MM.1S (cell line): ENCODE data around the gene NPPB.

Source experiments
- DNase-seq: peaks from one replicate; pipeline ENCODE4 v3.0.0-alpha.2; 2015
- H2AFZ ChIP-seq: fragments of 300-600 bp; sonication (generic); 2 replicates; pipeline ENCODE4 v1.6.0; 2016; ENCODE audit warnings: antibody characterized with exemption, low read length
- H3F3A ChIP-seq: fragments of 300-600 bp; sonication (generic); 2 replicates; pipeline ENCODE4 v1.6.1; 2016; ENCODE audit warnings: mild to moderate bottlenecking, antibody characterized with exemption, low read length, moderate library complexity, mixed read lengths; ENCODE audit not compliant: insufficient read depth
- H3K27ac ChIP-seq: fragments of 300-600 bp; sonication (generic); 2 replicates; pipeline ENCODE4 v1.5.1; 2016; ENCODE audit warnings: mild to moderate bottlenecking, low read length
- H3K27me3 ChIP-seq: fragments of 300-600 bp; sonication (generic); replicated peaks from 2 replicates; pipeline ENCODE4 v1.6.0; 2016; ENCODE audit warnings: low read length; ENCODE audit not compliant: insufficient read depth
- H3K36me3 ChIP-seq: fragments of 300-600 bp; sonication (generic); replicated peaks from 2 replicates; pipeline ENCODE4 v1.6.1; 2016; ENCODE audit warnings: mild to moderate bottlenecking, low read length, mixed read lengths; ENCODE audit not compliant: insufficient read depth
- H3K4me1 ChIP-seq: fragments of 300-600 bp; sonication (generic); 2 replicates; pipeline ENCODE4 v1.6.1; 2016; ENCODE audit warnings: low read length, mixed read lengths
- H3K4me2 ChIP-seq: fragments of 300-600 bp; sonication (generic); 2 replicates; pipeline ENCODE4 v1.6.0; 2016; ENCODE audit warnings: low read depth, low read length
- H3K4me3 ChIP-seq: fragments of 300-600 bp; sonication (generic); 2 replicates; pipeline ENCODE4 v1.5.1; 2016; ENCODE audit warnings: low read length, mixed read lengths
- H3K79me2 ChIP-seq: fragments of 300-600 bp; sonication (generic); 2 replicates; pipeline ENCODE4 v1.6.1; 2016; ENCODE audit warnings: mixed run types, low read length, mixed read lengths
- H3K9ac ChIP-seq: fragments of 300-600 bp; sonication (generic); 2 replicates; pipeline ENCODE4 v1.6.1; 2016; ENCODE audit warnings: low read length, mixed read lengths
- H3K9me2 ChIP-seq: fragments of 300-600 bp; sonication (generic); replicated peaks from 2 replicates; pipeline ENCODE4 v1.6.1; 2016; ENCODE audit warnings: mild to moderate bottlenecking, low read length, mixed read lengths; ENCODE audit not compliant: insufficient read depth
- H3K9me3 ChIP-seq: fragments of 300-600 bp; sonication (generic); replicated peaks from 2 replicates; pipeline ENCODE4 v1.6.1; 2016; ENCODE audit warnings: mild to moderate bottlenecking, low read length, mixed read lengths; ENCODE audit not compliant: insufficient read depth
- H4K20me1 ChIP-seq: fragments of 300-600 bp; sonication (generic); 2 replicates; pipeline ENCODE4 v1.6.1; 2016; ENCODE audit warnings: mild to moderate bottlenecking, low read length, moderate library complexity, mixed read lengths; ENCODE audit not compliant: insufficient read depth
- EZH2 ChIP-seq: fragments of 300-600 bp; sonication (generic); optimal IDR thresholded peaks from 2 replicates; pipeline ENCODE3; 2017; ENCODE audit warnings: low read depth, mild to moderate bottlenecking, antibody characterized with exemption, low read length, mixed read lengths
- EZH2phosphoT487 ChIP-seq: fragments of 300-600 bp; sonication (generic); IDR thresholded peaks from 2 replicates; pipeline ENCODE4 v1.6.1; 2018; ENCODE audit warnings: antibody characterized with exemption, low read length
- TF ChIP-seq, protein P1 (sequence below): fragments of 300-600 bp; sonication (generic); IDR thresholded peaks from 2 replicates; pipeline ENCODE4 v1.5.1; 2016; ENCODE audit warnings: antibody characterized with exemption, low read length, mixed read lengths

NPPB gene

DNA sequence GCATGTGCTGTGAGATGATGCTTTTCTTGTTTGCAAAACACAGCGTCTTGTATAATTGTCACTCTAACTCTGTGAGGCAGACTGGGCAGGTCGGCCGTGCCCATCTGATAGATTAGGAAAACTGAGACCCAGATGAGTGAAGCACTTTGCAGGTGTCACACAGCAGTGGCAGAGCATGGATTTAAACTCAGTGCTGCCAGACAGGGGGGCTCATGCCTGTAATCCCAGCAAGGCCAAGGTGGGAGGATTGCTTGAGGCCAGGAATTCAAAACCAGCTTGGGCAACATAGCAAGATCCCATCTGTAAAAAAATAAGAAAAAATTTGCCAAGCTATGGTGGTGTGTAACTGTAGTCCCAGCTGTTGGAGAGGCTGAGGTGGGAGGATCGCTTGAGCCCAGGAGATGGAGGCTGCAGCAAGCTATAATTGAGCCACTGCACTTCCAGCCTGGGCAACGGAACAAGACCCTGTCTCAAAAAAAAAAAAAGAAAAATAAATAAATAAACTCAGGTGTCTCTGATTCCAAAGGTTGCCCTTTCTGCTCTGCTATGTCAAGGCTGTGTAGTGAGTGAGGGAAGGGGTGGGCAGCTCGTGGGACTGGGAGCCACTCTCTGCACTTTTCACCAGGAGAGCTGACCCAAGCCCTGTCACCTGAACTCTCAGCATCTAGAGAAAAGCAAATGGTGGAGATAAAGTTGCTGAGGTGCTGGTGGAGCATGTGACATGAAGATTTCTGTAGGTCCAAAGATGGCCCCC, 32.9 kb upstream of the NPPB start:
- H3K36me3 ChIP-seq = no peaks in the 10 kb centered on the region
- peaks cover 68% of the 10 kb centered on the region for H3K27me3 ChIP-seq
- no peaks in the 10 kb centered on the region for H3K4me1 ChIP-seq
- no peak overlapping the region for H3K27ac ChIP-seq
- H2AFZ ChIP-seq = no peak overlapping the region
- H3K9me3 ChIP-seq = no peaks in the 10 kb centered on the region
- no peak for DNase-seq
- no peaks in the 10 kb centered on the region for H4K20me1 ChIP-seq
- H3K4me2 ChIP-seq = no peak overlapping the region
- H3K9me2 ChIP-seq = no peaks in the 10 kb centered on the region
- H3K4me3 ChIP-seq = no peak overlapping the region
- H3K79me2 ChIP-seq = no peaks in the 10 kb centered on the region
- TF ChIP-seq EZH2phosphoT487 = no peak
- TF ChIP-seq, protein P1, sequence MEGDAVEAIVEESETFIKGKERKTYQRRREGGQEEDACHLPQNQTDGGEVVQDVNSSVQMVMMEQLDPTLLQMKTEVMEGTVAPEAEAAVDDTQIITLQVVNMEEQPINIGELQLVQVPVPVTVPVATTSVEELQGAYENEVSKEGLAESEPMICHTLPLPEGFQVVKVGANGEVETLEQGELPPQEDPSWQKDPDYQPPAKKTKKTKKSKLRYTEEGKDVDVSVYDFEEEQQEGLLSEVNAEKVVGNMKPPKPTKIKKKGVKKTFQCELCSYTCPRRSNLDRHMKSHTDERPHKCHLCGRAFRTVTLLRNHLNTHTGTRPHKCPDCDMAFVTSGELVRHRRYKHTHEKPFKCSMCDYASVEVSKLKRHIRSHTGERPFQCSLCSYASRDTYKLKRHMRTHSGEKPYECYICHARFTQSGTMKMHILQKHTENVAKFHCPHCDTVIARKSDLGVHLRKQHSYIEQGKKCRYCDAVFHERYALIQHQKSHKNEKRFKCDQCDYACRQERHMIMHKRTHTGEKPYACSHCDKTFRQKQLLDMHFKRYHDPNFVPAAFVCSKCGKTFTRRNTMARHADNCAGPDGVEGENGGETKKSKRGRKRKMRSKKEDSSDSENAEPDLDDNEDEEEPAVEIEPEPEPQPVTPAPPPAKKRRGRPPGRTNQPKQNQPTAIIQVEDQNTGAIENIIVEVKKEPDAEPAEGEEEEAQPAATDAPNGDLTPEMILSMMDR = no peak
- TF ChIP-seq EZH2 = no peak
- no peak overlapping the region for H3K9ac ChIP-seq
- no peaks in the 10 kb centered on the region for H3F3A ChIP-seq

DNA sequence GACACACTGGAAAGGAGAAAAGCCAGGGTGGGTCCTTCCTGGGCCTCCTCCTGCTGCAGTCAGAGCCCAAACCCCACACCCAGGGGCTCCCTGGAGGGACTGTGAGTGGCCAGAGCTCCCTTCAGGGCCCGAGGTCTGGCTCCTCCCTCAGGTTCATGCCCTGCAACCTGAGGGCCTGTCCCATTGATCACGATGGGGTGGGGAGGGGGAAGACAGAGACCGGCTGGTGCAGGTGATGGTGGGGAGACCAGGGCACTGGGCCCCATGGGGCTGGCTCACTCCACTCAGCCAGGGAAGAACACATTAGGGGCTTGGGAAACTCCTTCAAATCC, 30.1 kb upstream of the NPPB start:
- DNase-seq = no peak
- Histone ChIP-seq H3K27ac (no peak overlapping the region), H3K27me3 (peaks cover 86% of the 10 kb centered on the region), H4K20me1 (no peaks in the 10 kb centered on the region), H3K36me3 (no peaks in the 10 kb centered on the region), H3K9me2 (no peaks in the 10 kb centered on the region), H3K9me3 (no peaks in the 10 kb centered on the region), H3F3A (no peaks in the 10 kb centered on the region), H3K4me1 (no peaks in the 10 kb centered on the region), H2AFZ (no peak overlapping the region), H3K9ac (no peak overlapping the region), H3K79me2 (no peaks in the 10 kb centered on the region), H3K4me2 (no peak overlapping the region), H3K4me3 (no peak overlapping the region)
- TF ChIP-seq EZH2phosphoT487 (no peak), EZH2 (no peak)
- TF ChIP-seq, protein P1 = no peak

DNA sequence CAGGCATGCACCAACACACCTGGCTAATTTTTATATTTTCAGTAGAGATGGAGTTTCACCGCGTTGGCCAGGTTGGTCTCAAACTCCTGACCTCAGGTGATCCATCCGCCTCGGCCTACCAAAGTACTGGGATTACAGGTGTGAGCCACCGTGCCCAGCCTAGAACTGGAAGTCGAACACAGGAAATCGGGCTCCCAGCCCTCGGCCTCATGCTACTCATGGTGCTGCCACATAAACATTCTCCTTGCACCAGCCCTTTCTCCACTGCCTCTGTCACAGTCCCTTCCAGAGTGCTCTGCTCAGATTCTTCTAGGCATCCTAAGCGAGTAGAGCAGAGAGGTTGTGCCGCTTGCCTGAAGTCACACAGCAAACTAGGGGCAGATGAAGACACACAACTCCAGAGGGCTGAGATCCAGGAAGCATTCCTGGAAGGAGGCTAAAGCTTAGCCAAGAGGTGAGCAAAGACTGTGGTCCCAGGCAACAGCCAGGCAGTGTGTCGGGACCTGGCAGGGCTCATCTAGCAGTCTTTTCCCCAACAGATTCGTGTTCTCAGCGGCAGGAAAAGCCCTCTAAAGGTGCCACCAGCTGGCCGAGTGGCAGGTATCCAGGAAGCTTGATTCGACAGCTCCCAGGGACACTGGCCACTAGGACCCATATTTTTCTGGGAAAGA, 29.6 kb upstream of the NPPB start:
- H2AFZ ChIP-seq = no peak overlapping the region
- H3K4me3 ChIP-seq = no peak overlapping the region
- no peaks in the 10 kb centered on the region for H3K9me3 ChIP-seq
- H3K79me2 ChIP-seq = no peaks in the 10 kb centered on the region
- no peaks in the 10 kb centered on the region for H3K4me1 ChIP-seq
- H3K27me3 ChIP-seq = peaks cover 91% of the 10 kb centered on the region
- no peaks in the 10 kb centered on the region for H3F3A ChIP-seq
- H4K20me1 ChIP-seq = no peaks in the 10 kb centered on the region
- no peak overlapping the region for H3K9ac ChIP-seq
- H3K4me2 ChIP-seq = no peak overlapping the region
- no peak overlapping the region for H3K27ac ChIP-seq
- no peaks in the 10 kb centered on the region for H3K9me2 ChIP-seq
- TF ChIP-seq, protein P1 = no peak
- no peak for TF ChIP-seq EZH2phosphoT487
- no peak for TF ChIP-seq EZH2
- no peaks in the 10 kb centered on the region for H3K36me3 ChIP-seq
- no peak for DNase-seq
